DMS 273 (cell line): Measurements from ENCODE around the gene FRMD8.

Experiments
- DNase-seq: peaks from one replicate; lab custom pipeline; 2025; ENCODE audit not compliant: unreplicated experiment; lab: John Stamatoyannopoulos, UW

FRMD8 gene, protein sequence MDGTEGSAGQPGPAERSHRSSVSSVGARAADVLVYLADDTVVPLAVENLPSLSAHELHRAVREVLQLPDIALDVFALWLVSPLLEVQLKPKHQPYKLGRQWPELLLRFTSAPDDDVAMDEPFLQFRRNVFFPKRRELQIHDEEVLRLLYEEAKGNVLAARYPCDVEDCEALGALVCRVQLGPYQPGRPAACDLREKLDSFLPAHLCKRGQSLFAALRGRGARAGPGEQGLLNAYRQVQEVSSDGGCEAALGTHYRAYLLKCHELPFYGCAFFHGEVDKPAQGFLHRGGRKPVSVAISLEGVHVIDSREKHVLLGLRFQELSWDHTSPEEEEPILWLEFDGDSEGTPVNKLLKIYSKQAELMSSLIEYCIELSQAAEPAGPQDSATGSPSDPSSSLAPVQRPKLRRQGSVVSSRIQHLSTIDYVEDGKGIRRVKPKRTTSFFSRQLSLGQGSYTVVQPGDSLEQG

GRCh38 chr11:65386307-65387140, at the start of gene FRMD8:
FRMD8 (plus strand) TSS chr11:65386637; CDS start chr11:65387037, 400 bp downstream.
- peak; percentile 84 for DNase-seq

- DNase-seq, result no peak
These were observed 47.8 kb upstream of the FRMD8 start for GRCh38 chr11:65338676-65339075.

DNA sequence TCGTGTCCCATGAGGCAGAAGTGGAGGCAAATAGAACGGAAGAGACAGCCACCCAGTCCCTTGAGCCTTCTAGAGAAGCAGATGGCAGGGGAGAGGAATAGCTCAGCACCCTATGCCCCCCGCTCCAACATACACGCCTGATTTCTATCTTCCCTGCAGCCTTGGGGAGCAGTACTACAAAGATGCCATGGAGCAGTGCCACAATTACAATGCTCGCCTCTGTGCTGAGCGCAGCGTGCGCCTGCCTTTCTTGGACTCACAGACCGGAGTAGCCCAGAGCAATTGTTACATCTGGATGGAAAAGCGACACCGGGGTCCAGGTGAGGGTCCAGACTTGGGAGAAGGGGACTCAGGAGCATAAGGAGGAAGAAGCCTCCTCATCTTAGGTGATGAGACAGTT, 46.2 kb upstream of the FRMD8 start:
- no peak for DNase-seq

DNA sequence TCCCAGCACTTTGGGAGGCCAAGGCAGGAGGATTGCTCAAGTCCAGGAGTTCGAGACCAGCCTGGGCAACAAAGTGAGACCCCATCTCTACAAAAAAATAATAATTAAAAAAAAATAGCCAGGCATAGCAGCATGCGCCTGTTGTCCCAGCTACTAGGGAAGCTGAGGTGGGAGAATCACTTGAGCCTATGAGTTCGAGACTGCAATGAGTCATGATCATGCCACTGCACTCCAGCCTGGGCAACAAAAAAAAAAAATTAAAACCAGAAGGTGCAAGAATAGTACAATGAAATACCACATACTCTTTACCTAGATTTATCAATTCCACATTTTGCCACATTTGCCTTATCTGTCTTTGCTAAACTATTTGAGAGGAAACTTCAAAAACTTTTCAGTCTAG, 44.6 kb upstream of the FRMD8 start:
- no peak for DNase-seq

GRCh38 chr11:65351511-65351910, 34.9 kb upstream of the FRMD8 start:
- DNase-seq, result no peak

DNA sequence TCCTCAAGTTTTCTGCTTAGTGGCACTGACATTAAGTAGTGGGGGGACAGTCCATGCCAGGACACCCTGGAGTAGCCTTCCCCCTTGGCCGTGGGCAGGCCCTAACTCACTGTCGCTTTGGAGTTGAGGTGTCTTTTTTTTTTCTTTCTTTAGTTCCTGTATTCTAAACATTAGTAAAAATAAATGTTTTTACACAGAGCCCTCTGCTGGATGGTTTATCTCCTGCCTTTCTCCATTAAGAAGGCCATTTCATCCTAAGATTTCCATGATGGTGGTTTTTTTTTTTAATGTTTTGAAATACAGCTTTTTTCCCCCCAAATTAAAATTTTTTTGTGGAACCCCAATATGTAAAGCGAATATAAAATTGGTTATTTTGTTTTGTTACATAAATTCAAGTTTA, 33.7 kb upstream of the FRMD8 start:
- peak; percentile 31 for DNase-seq

DNA sequence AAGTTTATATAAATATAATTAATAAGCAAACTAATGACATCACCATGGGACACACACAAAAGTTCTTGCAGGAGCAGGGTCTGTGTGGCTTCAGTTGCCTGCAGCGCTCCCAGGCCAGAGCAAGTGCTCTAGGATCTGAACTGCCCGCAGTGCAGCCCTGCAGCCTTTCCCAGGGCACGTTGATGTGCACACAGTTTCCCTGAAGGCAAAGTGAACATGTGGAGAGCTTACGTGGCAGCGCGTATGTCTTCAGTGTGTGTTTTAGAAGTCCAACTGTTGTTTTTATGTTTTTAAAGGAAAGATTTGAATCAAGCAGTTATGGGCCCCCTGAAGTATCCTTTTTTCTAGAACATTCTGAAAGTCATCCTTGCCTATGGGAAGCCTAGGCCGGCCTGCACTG, 33.1 kb upstream of the FRMD8 start:
- no peak for DNase-seq

DNA sequence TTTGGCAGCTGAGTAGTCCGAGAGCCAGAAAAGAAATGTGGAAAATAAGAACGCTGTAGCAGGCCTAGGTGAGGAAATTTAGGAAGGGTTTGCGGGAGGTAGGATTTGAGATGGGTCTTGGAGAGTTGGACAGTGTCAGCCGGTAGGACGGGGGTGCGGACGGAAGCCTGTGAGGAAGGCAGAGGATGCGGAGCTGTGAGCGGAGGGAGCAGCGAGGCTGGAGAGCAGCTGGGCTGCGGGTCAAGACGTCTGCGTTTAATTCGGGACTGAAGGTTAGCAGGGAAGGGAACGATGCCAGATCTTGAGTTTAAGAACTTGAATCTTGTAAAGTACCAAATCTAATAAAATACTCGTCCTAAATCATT, 32.6 kb upstream of the FRMD8 start:
- DNase-seq, result no peak

DNA sequence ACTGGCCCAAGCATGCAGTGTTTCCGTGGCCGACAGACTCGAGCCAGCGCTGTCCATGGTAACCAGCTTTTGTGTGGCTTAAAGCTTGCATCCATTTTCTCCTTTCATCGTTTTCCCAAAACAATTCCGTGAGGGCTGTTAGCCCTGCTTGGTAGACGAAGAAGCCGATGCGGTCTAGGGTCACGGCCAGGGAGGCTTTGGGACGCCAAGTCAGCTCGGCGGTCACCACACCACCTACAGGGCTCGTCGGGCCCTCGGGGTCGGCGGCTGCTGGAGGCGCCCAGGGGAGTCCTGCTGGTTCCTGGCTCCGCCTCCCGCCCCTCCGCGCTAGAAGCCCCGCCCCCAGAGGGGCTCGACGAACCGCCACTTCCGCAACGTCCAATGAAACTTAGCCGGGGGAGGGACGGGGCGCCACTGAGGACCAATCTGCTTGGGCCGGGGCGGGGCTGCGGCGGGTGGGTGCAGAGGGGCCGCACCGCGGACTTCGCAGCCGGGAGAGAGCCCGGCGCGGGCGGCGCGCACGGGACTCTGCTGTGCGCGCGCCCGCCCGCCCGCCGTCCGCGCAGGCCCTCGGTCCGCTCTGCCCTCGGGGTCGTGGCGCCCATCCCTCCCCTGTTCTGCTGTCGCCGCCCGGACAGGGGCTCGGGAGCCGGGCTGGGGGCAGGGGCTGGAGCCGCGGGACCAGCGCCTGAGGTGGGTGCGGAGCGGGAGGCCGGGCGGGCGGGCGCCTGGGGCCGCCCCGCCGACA, 32.0 kb upstream of the FRMD8 start, which contains the start of gene TIGD3:
Gene TIGD3, plus strand, starts transcription at position 487 of the 748 bp plus-strand sequence. CDS start 1,058 bp downstream, outside the sequence.
- peak; percentile 97 for DNase-seq

- peak; percentile 48 for DNase-seq
These were observed 31.2 kb upstream of the FRMD8 start for GRCh38 chr11:65355013-65355775.

DNA sequence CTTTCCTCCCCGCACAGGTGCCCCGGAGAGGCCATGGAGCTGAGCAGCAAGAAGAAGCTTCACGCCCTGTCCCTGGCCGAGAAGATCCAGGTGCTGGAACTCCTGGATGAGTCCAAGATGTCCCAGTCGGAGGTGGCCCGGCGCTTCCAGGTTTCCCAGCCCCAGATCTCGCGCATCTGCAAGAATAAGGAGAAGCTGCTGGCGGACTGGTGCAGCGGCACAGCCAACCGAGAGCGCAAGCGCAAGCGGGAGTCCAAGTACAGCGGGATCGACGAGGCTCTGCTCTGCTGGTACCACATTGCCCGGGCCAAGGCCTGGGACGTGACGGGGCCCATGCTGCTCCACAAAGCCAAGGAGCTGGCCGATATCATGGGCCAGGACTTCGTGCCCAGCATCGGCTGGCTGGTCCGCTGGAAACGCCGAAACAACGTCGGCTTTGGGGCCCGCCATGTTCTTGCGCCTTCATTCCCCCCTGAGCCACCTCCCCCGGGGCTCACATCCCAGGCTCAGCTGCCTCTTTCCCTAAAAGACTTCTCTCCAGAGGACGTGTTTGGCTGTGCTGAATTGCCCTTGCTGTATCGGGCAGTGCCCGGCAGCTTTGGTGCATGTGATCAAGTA, 30.6 kb upstream of the FRMD8 start:
- DNase-seq, result peak; percentile 75

DNA sequence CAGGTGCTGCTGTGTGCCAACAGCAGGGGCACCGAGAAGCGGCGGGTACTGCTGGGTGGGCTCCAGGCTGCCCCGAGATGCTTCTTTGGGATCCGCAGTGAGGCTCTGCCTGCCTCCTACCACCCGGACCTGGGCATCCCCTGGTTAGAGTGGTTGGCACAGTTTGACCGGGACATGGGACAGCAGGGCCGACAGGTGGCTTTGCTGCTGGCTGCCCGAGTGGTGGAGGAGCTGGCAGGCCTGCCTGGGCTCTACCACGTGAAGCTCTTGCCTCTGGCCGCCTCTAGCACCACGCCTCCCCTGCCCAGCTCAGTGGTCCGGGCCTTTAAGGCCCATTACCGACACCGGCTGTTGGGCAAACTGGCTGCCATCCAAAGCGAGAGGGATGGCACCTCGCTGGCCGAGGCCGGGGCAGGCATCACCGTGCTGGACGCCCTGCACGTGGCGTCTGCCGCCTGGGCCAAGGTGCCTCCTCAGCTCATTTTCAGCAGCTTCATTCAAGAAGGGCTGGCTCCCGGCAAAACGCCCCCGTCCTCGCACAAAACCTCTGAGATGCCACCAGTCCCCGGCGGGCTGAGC, 30.0 kb upstream of the FRMD8 start:
- DNase-seq, result no peak

DNA sequence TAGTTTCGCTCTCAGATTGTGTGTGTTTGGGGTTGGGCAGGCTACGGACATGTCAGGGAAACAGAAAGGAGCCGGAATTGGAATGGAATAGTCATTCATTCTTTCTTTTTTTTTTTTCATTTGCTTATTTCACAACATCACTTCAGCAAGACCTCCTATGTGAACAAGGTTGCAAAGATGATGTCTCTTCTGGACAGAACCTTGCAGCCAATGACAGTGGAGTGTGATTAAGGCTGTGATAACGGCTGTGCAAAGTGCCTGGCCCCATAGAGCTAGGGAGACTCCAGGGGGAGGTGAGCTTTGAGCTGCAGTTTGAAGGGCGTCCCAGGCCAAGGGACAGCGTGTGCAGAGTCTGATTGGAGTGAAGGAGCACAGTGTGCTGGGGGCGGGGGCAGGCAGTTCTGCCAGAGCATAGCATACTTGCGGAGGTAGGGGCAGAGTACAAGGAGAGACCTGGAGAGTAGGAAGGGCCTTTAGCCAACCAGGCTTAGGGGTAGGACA, 28.5 kb upstream of the FRMD8 start:
- DNase-seq, result no peak

GRCh38 chr11:65362320-65362931, 24.0 kb upstream of the FRMD8 start:
- no peak for DNase-seq

DNA sequence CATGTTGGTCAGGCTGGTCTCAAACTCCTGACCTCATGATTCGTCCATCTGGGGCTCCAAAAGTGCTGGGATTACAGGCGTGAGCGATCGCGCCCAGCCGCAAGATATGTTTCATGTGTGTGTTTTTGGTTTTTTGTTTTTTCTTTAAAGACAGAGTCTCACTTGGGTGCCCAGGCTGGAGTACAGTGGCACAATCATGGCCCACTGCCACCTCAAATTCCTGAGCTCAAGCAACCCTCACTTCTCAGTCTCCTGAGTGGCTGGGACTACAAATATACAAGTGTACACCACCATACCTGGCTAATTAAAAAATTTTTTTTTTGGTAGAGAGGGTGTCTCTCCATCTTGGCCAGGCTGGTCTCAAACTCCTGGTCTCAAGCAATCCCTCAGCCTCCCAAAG, 23.5 kb upstream of the FRMD8 start:
- DNase-seq, result no peak

DNA sequence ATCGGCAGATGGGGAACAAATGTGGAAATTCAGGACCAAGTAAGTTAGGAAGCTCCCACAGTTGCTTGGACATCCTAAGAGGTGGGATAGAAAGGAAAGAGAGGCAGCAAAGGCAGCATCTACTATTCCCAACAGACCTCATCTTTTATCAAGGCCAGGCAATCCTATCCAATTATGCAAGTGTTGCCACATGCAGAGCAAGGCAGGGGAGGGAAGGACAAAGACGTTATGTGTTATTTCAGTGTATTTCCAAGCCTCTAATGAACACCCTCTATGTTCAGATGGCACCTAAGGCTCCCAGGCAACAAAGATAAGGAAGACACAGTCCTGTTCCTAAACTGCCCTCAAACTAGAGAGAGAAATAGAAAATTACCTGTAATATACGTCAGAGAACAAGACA, 22.7 kb upstream of the FRMD8 start:
- DNase-seq, result no peak

DNA sequence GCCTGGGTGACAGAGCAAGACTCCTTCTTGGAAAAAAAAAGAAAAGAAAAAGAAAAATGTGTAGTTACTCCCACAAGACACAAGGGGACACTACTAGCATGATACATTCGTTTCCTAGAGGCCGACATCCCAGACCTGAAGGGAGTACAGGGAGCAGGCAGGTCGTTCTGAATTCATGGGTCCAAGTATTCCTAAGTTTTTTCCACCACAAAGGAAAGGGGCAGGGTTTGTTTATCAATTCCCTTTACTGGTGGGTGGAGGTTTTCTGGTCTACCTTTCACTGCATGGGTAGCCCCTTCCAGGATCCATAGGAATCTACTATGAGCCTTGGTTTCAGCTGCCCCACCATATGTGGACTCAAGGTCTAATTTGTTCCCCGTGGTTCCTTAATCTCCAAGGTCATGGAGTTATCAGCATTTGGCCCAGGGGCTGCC, 20.1 kb upstream of the FRMD8 start:
- DNase-seq, result peak; percentile 80

DNA sequence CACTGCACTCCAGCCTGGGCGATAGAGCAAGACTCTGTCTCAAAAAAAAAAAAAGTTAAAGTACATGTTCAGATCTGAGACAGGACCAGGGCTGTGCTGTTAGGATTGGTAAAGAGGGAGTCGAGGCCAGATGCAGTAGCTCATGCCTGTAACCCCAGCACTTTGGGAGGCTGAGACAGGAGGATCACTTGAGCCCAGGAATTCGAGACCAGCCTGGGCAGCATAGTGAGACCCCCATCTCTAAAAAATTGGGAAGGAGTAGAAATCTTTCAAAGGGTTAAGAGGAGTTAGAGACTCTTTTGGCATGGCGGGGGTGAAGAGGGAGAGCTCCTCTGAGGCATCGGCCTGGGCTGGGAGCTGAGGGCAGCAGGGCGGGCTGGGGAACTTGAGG, 15.8 kb upstream of the FRMD8 start:
- no peak for DNase-seq
